Stomach (tissue), 9 donors: ENCODE results near the gene HOXB6. TPM values are rescaled to one million over a fixed set of nuclear protein-coding genes. Genes with fewer than 3 reads are reported as not detected.

ENCODE experiments used
- DNase-seq, 2 donors: peaks; one replicate each; pipeline versions ENCODE4 v3.0.0 to v3.0.0-alpha.2; 2013 to 2019
- H3K27ac ChIP-seq, 5 donors: fragments of 200-600 bp in 4 of 5; sonication (generic) in 4 of 5; one replicate each; pipeline ENCODE4 v1.5.1; 2013 to 2019; ENCODE audit warnings: mild to moderate bottlenecking in 1 of 5, moderate library complexity in 1 of 5
- H3K27me3 ChIP-seq, 3 donors: fragments of 200-600 bp; sonication (generic); one replicate each; pipeline ENCODE4 v1.5.1; 2017 to 2019; ENCODE audit warnings: mixed run types in 1 of 3
- H3K36me3 ChIP-seq, 4 donors: fragments of 200-600 bp; sonication (generic); 1 replicate in 3 of 4; 2 replicates in 1 of 4; pipeline ENCODE4 v1.5.1; 2016 to 2019
- H3K4me1 ChIP-seq, 4 donors: fragments of 200-600 bp; sonication (generic); one replicate each; pipeline ENCODE4 v1.5.1; 2016 to 2019
- H3K4me3 ChIP-seq, 4 donors: fragments of 200-600 bp; sonication (generic) in 3 of 4; one replicate each; pipeline ENCODE4 v1.5.1; 2016 to 2019; ENCODE audit warnings: mild to moderate bottlenecking in 1 of 4
- H3K9me3 ChIP-seq, 4 donors: fragments of 200-600 bp; sonication (generic); one replicate each; pipeline ENCODE4 v1.5.1; 2016 to 2019
- EP300 ChIP-seq: sonication (generic); formaldehyde crosslinking; IDR thresholded peaks from one replicate; pipeline ENCODE4 v1.6.1; 2017; ENCODE audit warnings: antibody characterized with exemption
- POLR2A ChIP-seq, 4 donors: fragments of 450-650 bp; IDR thresholded peaks; one replicate each; pipeline ENCODE4 v1.6.1; 2016; ENCODE audit warnings: antibody characterized with exemption in 4 of 4, control low read depth in 2 of 4, mild to moderate bottlenecking in 1 of 4, moderate library complexity in 1 of 4
- POLR2AphosphoS5 ChIP-seq, 3 donors: sonication (generic); formaldehyde crosslinking; IDR thresholded peaks; one replicate each; pipeline ENCODE4 v1.6.1; 2016; ENCODE audit warnings: antibody characterized with exemption in 3 of 3
- WGBS, 5 donors: extraction: QIAGEN DNeasy Blood & Tissue Kit in 3 of 5; methylation state at CpG; one replicate each; pipeline versions ENCODE4 v1.1.5 to v1.1.7; 2013 to 2018; 5-methylcytosine and 5-hydroxymethylcytosine counted together
- intact Hi-C: fragments of 100-400 bp; cut with DNase I; formaldehyde crosslinking; loops from one replicate; pipeline ENCODE4 v1.15.1; 2023; ENCODE audit warnings: low total_unique reads
- polyA plus RNA-seq, 3 donors: library from polyadenylated mRNA; stranded (reverse); fragments of 200-250 nt; gene quantifications; one replicate each; pipeline ENCODE4 v1.2.3, GENCODE V29; 2013
- total RNA-seq, 5 donors: library from RNA; depleted of rRNA; stranded (reverse); fragments of >200 nt; gene quantifications; one replicate each; pipeline versions ENCODE4 v1.1.0 to v1.2.3, GENCODE V29; 2014 to 2016
- TF ChIP-seq, protein P1 (sequence below), 7 experiments: fragments of 450-650 bp in 4 of 7; fragments of 200-600 bp in 3 of 7; sonication (generic) in 3 of 7; IDR thresholded peaks; one replicate each; pipeline ENCODE4 v1.5.1; 2016 to 2019; ENCODE audit warnings: antibody characterized with exemption in 7 of 7, control low read depth in 2 of 7, mild to moderate bottlenecking in 1 of 7
- donor health status: healthy with polysubstance abuse.
- donor health status: Bipolar disorder and iron deficiency.
- donor health status: healthy.

The HOXB6 gene
- total and polyA plus RNA-seq, 8 donors: 4.2 to 150 (median 10.9) TPM

DNA sequence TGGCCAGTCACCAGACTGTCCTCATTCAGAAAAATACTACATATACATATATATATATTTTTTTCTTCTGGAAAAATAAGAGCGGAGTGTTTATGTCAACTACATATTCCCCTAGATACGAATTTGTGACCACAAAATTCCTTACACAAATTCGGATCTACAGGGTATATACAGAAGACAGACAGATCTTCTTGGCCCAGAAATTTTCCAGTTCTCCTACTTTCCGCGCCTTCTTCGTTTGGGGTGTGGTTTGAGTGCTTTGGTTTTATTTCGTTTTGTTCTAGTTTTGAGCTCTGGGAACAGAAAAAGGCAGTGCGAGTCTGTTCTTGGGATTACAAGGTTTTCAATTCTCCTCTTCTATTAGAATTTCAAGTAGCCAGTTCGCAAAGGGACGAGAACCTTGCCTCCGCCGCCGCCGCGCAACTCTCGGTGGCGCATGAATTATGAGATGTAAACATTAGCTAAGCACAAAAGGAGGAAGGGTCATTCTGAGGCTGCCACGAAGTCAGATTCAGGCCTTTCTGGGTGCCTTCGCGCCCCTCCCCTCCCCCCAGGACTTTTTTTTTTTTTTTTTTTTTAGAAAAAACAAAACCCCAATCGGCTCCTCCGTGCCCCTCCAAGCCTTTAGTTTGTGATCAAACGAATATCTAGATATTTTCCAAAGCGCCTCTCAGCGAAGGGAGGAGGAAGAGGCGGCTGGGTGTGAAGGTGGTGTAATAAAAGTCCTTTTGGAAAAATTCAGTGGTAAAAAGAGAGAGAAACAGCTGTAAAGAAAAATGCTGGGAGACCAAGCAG, 24.8 kb downstream of the HOXB6 start:
- 20 to 23% (median 23%) methylated on average over 26 of the region's 26 CpGs for WGBS, 5 donors
- Histone ChIP-seq H3K27me3 (peaks cover 0 to 100% (median 89%) of the 10 kb centered on the region in 3 donors), H3K4me3 (peak overlapping the region; percentile 57 to 61 (median 58)), H3K36me3 (no peaks in the 10 kb centered on the region), H3K4me1 (peaks cover 14 to 74% (median 49%) of the 10 kb centered on the region in 4 donors), H3K9me3 (no peaks in the 10 kb centered on the region), H3K27ac (peak overlapping the region; percentile 81 to 95 (median 93))
- TF ChIP-seq, protein P1, sequence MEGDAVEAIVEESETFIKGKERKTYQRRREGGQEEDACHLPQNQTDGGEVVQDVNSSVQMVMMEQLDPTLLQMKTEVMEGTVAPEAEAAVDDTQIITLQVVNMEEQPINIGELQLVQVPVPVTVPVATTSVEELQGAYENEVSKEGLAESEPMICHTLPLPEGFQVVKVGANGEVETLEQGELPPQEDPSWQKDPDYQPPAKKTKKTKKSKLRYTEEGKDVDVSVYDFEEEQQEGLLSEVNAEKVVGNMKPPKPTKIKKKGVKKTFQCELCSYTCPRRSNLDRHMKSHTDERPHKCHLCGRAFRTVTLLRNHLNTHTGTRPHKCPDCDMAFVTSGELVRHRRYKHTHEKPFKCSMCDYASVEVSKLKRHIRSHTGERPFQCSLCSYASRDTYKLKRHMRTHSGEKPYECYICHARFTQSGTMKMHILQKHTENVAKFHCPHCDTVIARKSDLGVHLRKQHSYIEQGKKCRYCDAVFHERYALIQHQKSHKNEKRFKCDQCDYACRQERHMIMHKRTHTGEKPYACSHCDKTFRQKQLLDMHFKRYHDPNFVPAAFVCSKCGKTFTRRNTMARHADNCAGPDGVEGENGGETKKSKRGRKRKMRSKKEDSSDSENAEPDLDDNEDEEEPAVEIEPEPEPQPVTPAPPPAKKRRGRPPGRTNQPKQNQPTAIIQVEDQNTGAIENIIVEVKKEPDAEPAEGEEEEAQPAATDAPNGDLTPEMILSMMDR (IDR thresholded peaks at IDR 0.05): no peak
- TF ChIP-seq POLR2AphosphoS5 (IDR thresholded peaks at IDR 0.05): peak in 2 of 3 donors; percentile 35 to 52
- intact Hi-C loops: no loop called here
- DNase-seq: peak in 1 of 2 donors; percentile 82

DNA sequence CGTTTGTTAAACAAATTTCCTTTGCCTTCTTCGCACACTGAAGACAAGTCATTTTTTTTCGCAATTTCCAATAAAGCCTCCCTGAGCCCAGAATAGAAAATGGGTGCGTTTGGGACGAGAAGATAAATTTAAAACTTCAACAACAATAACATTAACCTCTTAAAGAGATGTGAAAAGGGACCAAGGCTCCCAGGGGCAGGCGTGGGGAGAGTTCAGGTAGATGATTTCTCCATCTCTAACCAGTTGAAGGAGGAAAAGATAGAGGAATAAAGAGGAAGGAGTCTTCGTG, 25.4 kb downstream of the HOXB6 start:
- TF ChIP-seq POLR2AphosphoS5 (IDR thresholded peaks at IDR 0.05): no peak
- no peak for TF ChIP-seq POLR2A (IDR thresholded peaks at IDR 0.05)
- Histone ChIP-seq H3K4me1 (peaks cover 14 to 74% (median 48%) of the 10 kb centered on the region in 4 donors), H3K27me3 (peaks cover 0 to 100% (median 90%) of the 10 kb centered on the region in 3 donors), H3K27ac (peak overlapping the region; percentile 28 to 95 (median 93)), H3K9me3 (no peaks in the 10 kb centered on the region), H3K36me3 (no peaks in the 10 kb centered on the region), H3K4me3 (peak overlapping the region; percentile 57 to 61 (median 58))
- WGBS, 5 donors: 21 to 28% (median 23%) methylated on average over 7 of the region's 7 CpGs
- intact Hi-C loops: no loop called here
- DNase-seq: no peak

DNA sequence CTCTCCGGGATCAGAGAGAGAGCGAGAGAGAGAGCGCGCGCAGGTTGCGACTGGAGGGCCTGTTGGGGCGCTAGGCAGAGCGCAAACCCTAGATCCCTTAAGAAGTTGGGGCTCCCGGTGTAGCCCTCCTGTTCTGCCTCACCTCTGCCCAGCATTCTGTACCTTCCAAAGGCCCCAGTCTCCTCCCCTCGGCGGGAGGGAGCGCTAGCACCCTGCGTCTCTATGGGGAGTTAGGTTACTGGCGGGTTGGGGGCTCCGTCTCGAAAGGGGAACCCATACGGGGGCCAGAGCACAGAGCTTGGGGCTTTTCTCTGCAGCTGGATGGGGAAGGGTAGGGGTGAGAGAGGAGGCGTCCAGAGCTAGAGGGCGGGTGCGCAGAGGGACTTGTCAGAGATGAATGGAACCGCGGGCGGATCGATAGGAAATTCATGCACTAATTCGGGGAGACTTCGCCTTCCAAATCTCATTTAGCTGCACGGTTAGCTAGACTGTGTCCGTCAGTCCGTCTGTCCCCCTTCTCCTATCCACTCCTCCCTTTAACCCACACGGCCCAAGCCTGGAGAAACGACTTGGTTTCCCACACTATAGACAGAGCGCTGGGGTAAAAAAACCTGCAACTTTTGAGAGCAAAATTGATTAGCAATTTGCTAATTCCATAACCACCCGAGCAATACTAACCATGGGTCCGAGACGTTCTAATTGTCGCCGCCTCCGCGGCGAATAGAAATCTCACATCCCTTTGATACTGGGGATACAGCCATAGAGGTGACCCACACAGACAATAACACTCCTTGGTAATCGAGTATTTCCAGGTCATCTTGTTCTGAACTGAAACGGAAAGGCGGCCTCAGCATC, 25.9 kb downstream of the HOXB6 start:
- intact Hi-C loops: no loop called here
- DNase-seq: no peak
- H3K27me3 ChIP-seq: peaks cover 0 to 100% (median 95%) of the 10 kb centered on the region in 3 donors
- WGBS, 5 donors: 9 to 12% (median 11%) methylated on average over 32 to 43 of the region's 43 CpGs
- H3K4me3 ChIP-seq: peak overlapping the region; percentile 57 to 61 (median 58)
- H3K36me3 ChIP-seq: no peaks in the 10 kb centered on the region
- peak overlapping the region; percentile 28 to 95 (median 93) for H3K27ac ChIP-seq
- TF ChIP-seq POLR2AphosphoS5 (IDR thresholded peaks at IDR 0.05) (no peak), EP300 (no peak), POLR2A (IDR thresholded peaks at IDR 0.05) (no peak)
- TF ChIP-seq, protein P1 (IDR thresholded peaks at IDR 0.05): no peak
- H3K4me1 ChIP-seq: peaks cover 14 to 71% (median 46%) of the 10 kb centered on the region in 4 donors
- no peaks in the 10 kb centered on the region for H3K9me3 ChIP-seq

DNA sequence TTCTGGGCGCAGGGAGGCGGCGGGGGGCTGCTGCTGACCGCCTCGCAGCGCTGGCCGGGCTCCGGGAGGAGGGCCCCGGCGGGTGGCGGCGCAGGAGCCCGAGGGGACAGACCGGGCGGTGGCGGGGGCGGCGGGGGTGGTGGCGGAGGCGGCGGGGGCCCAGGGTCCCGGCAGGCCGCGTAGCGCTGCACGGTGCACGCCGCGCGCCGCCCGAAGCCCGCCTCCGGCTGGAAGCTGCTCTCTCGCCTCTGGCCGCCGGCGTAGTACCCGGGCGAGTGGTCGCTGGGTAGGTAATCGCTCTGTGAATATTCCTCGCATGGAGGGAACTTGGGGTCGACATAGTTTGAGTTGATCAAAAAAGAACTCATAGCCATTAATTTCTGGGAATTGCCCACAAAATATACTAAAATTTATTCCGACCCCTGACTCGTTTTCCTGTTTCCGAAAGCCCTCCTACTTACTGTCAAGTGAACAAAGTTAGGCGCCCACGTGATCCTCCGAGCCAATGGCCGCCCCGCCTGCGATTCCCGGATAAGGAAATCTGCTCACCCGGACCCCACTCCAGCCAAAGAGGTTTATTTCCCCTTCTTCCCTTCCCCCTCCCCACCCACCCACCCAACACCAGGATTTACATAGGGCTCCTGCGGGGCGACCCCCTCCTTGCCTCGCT, 26.7 kb downstream of the HOXB6 start, which contains the start of gene HOXB4:
TSS of gene HOXB4 (minus strand) at position 405 of the 670 bp plus-strand sequence. CDS start at position 374, 31 bp downstream.
- Histone ChIP-seq H3K4me1 (peaks cover 14 to 69% (median 43%) of the 10 kb centered on the region in 4 donors), H3K27me3 (peaks cover 0 to 100% (median 96%) of the 10 kb centered on the region in 3 donors), H3K36me3 (no peaks in the 10 kb centered on the region), H3K27ac (peak within 1 kb of the TSS; percentile 61 to 95 (median 93)), H3K9me3 (no peaks in the 10 kb centered on the region), H3K4me3 (peak within 1 kb of the TSS; percentile 57 to 61 (median 58))
- intact Hi-C loops: no loop called here
- peak; percentile 59 to 93 for DNase-seq
- 2 to 5% (median 4%) methylated on average over 21 to 58 of the region's 58 CpGs for WGBS, 5 donors
- TF ChIP-seq EP300 (no peak), POLR2A (IDR thresholded peaks at IDR 0.05) (no peak), POLR2AphosphoS5 (IDR thresholded peaks at IDR 0.05) (no peak)
- TF ChIP-seq, protein P1 (IDR thresholded peaks at IDR 0.05): no peak
